Suprapubic skin (tissue), 4 donors: Measurements from ENCODE around the gene PHF21A. TPM values are rescaled to one million over a fixed set of nuclear protein-coding genes. Genes with fewer than 3 reads are reported as not detected.

ENCODE experiments used
- DNase-seq, 2 donors: peaks; one replicate each; pipeline ENCODE4 v3.0.0-alpha.2; 2019; ENCODE audit warnings: low spot score in 2 of 2
- H3K27ac ChIP-seq: fragments of 200-600 bp; sonication (generic); one replicate; pipeline ENCODE4 v1.5.1; 2019
- H3K27me3 ChIP-seq: fragments of 200-600 bp; sonication (generic); one replicate; pipeline ENCODE4 v1.5.1; 2019
- H3K36me3 ChIP-seq: fragments of 200-600 bp; sonication (generic); one replicate; pipeline ENCODE4 v1.5.1; 2019
- H3K4me1 ChIP-seq: fragments of 200-600 bp; sonication (generic); one replicate; pipeline ENCODE4 v1.5.1; 2019
- H3K4me3 ChIP-seq: fragments of 200-600 bp; sonication (generic); one replicate; pipeline ENCODE4 v1.5.1; 2019; ENCODE audit warnings: mild to moderate bottlenecking
- H3K9me3 ChIP-seq: fragments of 200-600 bp; sonication (generic); one replicate; pipeline ENCODE4 v1.5.1; 2019
- EP300 ChIP-seq: sonication (generic); formaldehyde crosslinking; IDR thresholded peaks from one replicate; pipeline ENCODE4 v1.6.1; 2017; ENCODE audit warnings: antibody characterized with exemption
- POLR2A ChIP-seq, 2 donors: fragments of 450-650 bp; IDR thresholded peaks; one replicate each; pipeline ENCODE4 v1.6.1; 2017; ENCODE audit warnings: antibody characterized with exemption in 2 of 2, mild to moderate bottlenecking in 2 of 2, moderate library complexity in 2 of 2
- POLR2AphosphoS5 ChIP-seq, 3 donors: sonication (generic); formaldehyde crosslinking; IDR thresholded peaks; one replicate each; pipeline ENCODE4 v1.6.1; 2017; ENCODE audit warnings: antibody characterized with exemption in 3 of 3
- whole genome bisulfite sequencing: methylation state at CpG from one replicate; pipeline ENCODE4 v1.1.5; 2018; 5-methylcytosine and 5-hydroxymethylcytosine counted together
- total RNA-seq, 4 donors: library from RNA; depleted of rRNA; stranded (reverse); fragments of >200 nt; gene quantifications; one replicate each; pipeline ENCODE4 v1.1.0, GENCODE V29; 2016
- TF ChIP-seq, protein P1 (sequence below), 2 donors: fragments of 200-600 bp in 1 of 2; fragments of 450-650 bp in 1 of 2; sonication (generic) in 1 of 2; IDR thresholded peaks; one replicate each; pipeline ENCODE4 v1.5.1; 2016 to 2019; ENCODE audit warnings: antibody characterized with exemption in 2 of 2, mild to moderate bottlenecking in 1 of 2, moderate library complexity in 1 of 2

Gene PHF21A
- total RNA-seq, 4 donors from 2014 or later: 15.1 to 89.2 (median 26.6) TPM

DNA sequence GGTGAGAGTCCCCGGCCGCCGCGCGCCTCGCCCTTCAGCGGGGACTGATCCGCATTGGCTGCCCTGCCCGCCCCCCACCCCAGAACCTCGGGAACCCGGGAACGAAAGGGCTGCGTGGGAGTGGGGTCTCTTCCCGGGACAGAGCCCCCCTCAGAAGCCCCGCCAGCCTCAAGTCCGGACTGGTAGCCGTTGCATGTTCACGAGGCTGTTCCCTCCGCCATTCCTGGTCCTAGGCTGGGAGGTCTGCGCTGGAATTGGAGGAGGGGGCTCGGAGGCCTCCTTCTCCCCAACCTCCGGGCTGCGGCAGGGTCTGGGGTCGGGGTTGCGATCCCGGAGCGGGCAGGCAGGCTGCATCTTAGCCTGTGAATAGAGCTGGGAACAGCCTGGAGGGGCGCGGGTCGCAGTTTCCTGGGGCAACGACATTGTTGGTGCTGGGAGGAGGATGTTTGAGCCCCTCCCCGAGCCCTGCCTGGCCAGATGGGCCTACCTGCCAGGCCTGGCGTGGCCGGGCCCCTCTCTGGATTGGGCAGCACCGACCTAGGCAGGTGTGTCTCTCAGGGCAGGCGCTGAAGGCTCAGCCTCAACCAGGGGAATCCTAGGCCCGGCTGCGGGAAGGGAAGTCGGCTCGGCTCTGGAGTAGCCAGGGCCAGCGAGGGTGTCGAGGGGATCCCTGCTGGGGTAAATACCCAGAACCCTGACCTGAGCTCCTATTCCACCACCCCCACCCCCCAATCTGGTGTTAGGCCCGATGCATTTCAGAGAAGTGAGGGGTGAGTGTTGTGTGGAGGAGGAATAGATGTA lies 235.1 kb downstream of the PHF21A start:
- Histone ChIP-seq H3K36me3 (peaks cover 16% of the 10 kb centered on the region), H3K4me1 (peaks cover 11% of the 10 kb centered on the region), H3K9me3 (no peaks in the 10 kb centered on the region), H3K27me3 (no peaks in the 10 kb centered on the region), H3K27ac (no peak overlapping the region), H3K4me3 (peak overlapping the region; percentile 60)
- TF ChIP-seq, protein P1, sequence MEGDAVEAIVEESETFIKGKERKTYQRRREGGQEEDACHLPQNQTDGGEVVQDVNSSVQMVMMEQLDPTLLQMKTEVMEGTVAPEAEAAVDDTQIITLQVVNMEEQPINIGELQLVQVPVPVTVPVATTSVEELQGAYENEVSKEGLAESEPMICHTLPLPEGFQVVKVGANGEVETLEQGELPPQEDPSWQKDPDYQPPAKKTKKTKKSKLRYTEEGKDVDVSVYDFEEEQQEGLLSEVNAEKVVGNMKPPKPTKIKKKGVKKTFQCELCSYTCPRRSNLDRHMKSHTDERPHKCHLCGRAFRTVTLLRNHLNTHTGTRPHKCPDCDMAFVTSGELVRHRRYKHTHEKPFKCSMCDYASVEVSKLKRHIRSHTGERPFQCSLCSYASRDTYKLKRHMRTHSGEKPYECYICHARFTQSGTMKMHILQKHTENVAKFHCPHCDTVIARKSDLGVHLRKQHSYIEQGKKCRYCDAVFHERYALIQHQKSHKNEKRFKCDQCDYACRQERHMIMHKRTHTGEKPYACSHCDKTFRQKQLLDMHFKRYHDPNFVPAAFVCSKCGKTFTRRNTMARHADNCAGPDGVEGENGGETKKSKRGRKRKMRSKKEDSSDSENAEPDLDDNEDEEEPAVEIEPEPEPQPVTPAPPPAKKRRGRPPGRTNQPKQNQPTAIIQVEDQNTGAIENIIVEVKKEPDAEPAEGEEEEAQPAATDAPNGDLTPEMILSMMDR (IDR thresholded peaks at IDR 0.05): no peak
- no peak for TF ChIP-seq POLR2AphosphoS5 (IDR thresholded peaks at IDR 0.05)
- no peak for TF ChIP-seq POLR2A (IDR thresholded peaks at IDR 0.05)
- no peak for TF ChIP-seq EP300
- WGBS: 33% methylated on average over 17 of the region's 43 CpGs
- DNase-seq: no peak

DNA sequence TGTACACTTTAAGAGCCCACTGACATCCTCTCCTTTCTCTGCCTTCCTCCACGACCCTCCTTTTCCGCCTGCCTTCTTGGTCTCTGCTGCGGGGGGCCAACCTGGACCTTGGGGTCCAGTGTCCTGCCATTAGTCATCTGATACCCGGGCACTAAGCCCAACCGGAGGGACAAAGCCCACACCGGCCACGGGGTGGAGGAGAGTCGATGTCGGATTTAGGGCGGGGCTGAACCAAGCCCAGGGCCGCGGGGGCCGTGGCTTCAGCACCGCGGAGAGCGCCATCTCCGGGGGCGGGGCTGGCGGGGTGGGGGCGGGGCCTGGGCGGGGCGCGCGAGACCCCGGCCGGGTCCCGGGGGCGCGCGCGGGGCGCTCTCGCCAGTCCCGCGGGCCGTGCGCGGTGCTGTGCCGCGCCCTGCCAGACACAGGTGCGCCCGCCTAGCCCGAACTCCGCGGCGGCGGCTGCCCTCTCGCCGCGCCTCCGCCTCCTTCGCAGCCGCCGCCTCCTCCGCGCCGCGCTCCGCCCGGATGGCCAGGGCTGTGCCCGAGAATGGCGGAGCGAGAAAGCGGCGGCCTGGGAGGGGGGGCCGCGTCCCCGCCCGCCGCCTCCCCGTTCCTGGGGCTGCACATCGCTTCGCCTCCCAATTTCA lies 235.9 kb downstream of the PHF21A start, which contains the start of gene MAPK8IP1:
Gene MAPK8IP1, plus strand, starts transcription at position 378 of the 647 bp plus-strand sequence. Its CDS starts 170 bp downstream, at position 548.
- no peak for TF ChIP-seq EP300
- TF ChIP-seq POLR2AphosphoS5 (IDR thresholded peaks at IDR 0.05): no peak
- TF ChIP-seq, protein P1 (IDR thresholded peaks at IDR 0.05): no peak
- TF ChIP-seq POLR2A (IDR thresholded peaks at IDR 0.05): no peak
- no peak for DNase-seq
- 12% methylated on average over 5 of the region's 73 CpGs for whole genome bisulfite sequencing
- Histone ChIP-seq H3K36me3 (peaks cover 23% of the 10 kb centered on the region), H3K4me3 (peak within 1 kb of the TSS; percentile 60), H3K27me3 (no peaks in the 10 kb centered on the region), H3K4me1 (peaks cover 11% of the 10 kb centered on the region), H3K9me3 (no peaks in the 10 kb centered on the region), H3K27ac (no peak within 1 kb of the TSS)

DNA sequence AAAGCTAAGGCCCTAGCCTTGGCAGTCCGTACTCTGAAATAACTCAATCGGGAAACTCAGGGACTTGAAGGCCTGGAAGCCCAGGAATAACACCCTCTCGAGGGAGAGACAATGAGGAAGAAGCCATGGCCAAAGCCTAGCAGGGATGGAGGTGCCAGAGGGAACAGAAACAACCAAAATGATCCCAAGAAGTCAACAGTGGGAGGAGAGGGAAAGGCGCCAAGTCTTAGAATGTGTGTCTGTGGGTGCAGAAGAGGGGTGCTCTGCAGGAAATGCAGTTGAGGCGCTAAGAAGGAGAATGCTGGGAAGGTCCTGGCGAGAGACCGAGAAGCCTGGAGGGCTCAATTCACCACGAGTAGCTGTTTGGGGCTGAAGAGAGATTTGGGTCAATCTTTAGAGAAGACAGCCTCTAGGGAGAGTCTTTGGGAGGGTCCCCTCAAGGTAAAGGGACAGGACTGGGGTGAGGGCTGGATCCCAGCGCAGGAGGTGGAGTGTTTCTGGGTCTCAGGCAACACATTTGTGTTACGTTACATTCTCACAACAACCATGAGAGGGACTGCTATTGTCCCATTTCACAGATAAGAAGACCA lies 236.6 kb downstream of the PHF21A start:
- Histone ChIP-seq H3K27ac (no peak overlapping the region), H3K27me3 (no peaks in the 10 kb centered on the region), H3K4me3 (no peak overlapping the region), H3K4me1 (peaks cover 11% of the 10 kb centered on the region), H3K9me3 (no peaks in the 10 kb centered on the region), H3K36me3 (peaks cover 30% of the 10 kb centered on the region)
- no peak for DNase-seq
- WGBS: 80% methylated on average over 10 of the region's 10 CpGs
- TF ChIP-seq POLR2AphosphoS5 (IDR thresholded peaks at IDR 0.05) (no peak), EP300 (no peak), POLR2A (IDR thresholded peaks at IDR 0.05) (no peak)
- TF ChIP-seq, protein P1 (IDR thresholded peaks at IDR 0.05): no peak

Other genes starting within 250 kb of the PHF21A start
- gene MAPK8IP1, start 235.8 kb downstream of the PHF21A start, total RNA-seq: 1 to 10 TPM; 3.6 to 8.0 (median 4.5) TPM
- gene FREY1, start 214.2 kb downstream of the PHF21A start, total RNA-seq: 1 to 10 TPM in 3 of 4 donors, not detected in 1; 1.7 to 3.7 (median 1.7) TPM
- gene PEX16, start 203.6 kb downstream of the PHF21A start, total RNA-seq: 10 to 100 TPM; 26.8 to 40.6 (median 35.3) TPM
- gene LARGE2, start 198.8 kb downstream of the PHF21A start, total RNA-seq: 10 to 100 TPM; 27.2 to 47.4 (median 33.1) TPM
- 1 to 10 TPM in 2 of 4 donors, under 1 TPM in 2; 0.79 to 2.3 (median 1.5) TPM for gene CREB3L1, start 156.2 kb upstream of the PHF21A start, total RNA-seq
- 10 to 100 TPM; 60.5 to 91.0 (median 73.4) TPM for gene DGKZ, start 226.0 kb upstream of the PHF21A start, total RNA-seq